GM12878 (cell line): ENCODE results near the gene CNTRL. TPM values are rescaled to one million over a fixed set of nuclear protein-coding genes. Genes with fewer than 3 reads are reported as not detected.
A peak's percentile ranks its signal among the peaks of the same experiment; 100 is the strongest.

Source experiments
- ATAC-seq: fragments of 200-7000 bp; cut with Tn5 transposase; 3 replicates; pipeline ENCODE4 v1.9.1; 2020; ENCODE audit warnings: mild to moderate bottlenecking, moderate library complexity
- BruUV-seq: library from RNA; stranded (reverse); fragments of 400-500 nt; replicated peaks from 2 replicates; lab custom pipeline; 2021; lab: Mats Ljungman, UMichigan
- CTCF ChIA-PET: fragments of 300-600 bp; sonication (Branson Sonifier 250); formaldehyde crosslinking; extraction: SDS; loops from one replicate; lab custom pipeline; 2021; ENCODE audit warnings: inconsistent platforms; lab: Yijun Ruan, JAX
- POLR2A ChIA-PET: fragments of 350-600 bp; formaldehyde crosslinking; extraction: SDS; loops from one replicate; lab custom pipeline; 2021; ENCODE audit warnings: inconsistent platforms; lab: Charles Lee
- RAD21 ChIA-PET: fragments of 300-600 bp; sonication (Branson Sonifier 250); formaldehyde crosslinking; loops from one replicate; lab custom pipeline; 2023; ENCODE audit warnings: antibody characterized with exemption; ENCODE audit not compliant: unreplicated experiment; lab: Charles Lee
- SMC1A ChIA-PET: fragments of 300-600 bp; sonication (Branson Sonifier 250); formaldehyde crosslinking; loops from one replicate; lab custom pipeline; 2023; ENCODE audit not compliant: unreplicated experiment, uncharacterized antibody; lab: Charles Lee
- DNase-seq: peaks from one replicate; pipeline ENCODE4 v3.0.0-alpha.2; 2011; ENCODE audit warnings: low read depth, low spot score
- FAIRE-seq: peaks from 3 replicates; lab custom pipeline; 2011; peaks lifted over from hg19 to GRCh38; lab: Jason Lieb, UNC
- H2AFZ ChIP-seq: 2 replicates; pipeline ENCODE4 v1.6.0; 2011; ENCODE audit warnings: low read depth, low read length, control low read depth; ENCODE audit not compliant: control insufficient read depth
- H3K27ac ChIP-seq: 2 replicates; pipeline ENCODE4 v1.5.1; 2011; ENCODE audit warnings: control low read depth; ENCODE audit not compliant: control insufficient read depth, insufficient read depth
- H3K27me3 ChIP-seq, 2 experiments: replicated peaks in 1 of 2; 2 replicates each; pipeline versions ENCODE4 v1.6.0 to v1.6.1; 2011; ENCODE audit warnings: low read length in 1 of 2; ENCODE audit not compliant: control insufficient read depth in 2 of 2, insufficient read depth in 2 of 2
- H3K36me3 ChIP-seq, 2 experiments: 2 replicates each; pipeline ENCODE4 v1.5.1; 2011; ENCODE audit warnings: low read length in 1 of 2; ENCODE audit not compliant: control insufficient read depth in 2 of 2, insufficient read depth in 2 of 2
- H3K4me1 ChIP-seq: 2 replicates; pipeline ENCODE4 v1.6.1; 2011; ENCODE audit warnings: mild to moderate bottlenecking, low read length, moderate library complexity, mixed read lengths; ENCODE audit not compliant: control insufficient read depth, insufficient read depth
- H3K4me2 ChIP-seq: 2 replicates; pipeline ENCODE4 v1.6.0; 2011; ENCODE audit warnings: control low read depth; ENCODE audit not compliant: control insufficient read depth, insufficient read depth
- H3K4me3 ChIP-seq: fragments of 200-600 bp; sonication (generic); 2 replicates; pipeline ENCODE4 v1.5.1; 2016
- H3K79me2 ChIP-seq: 2 replicates; pipeline ENCODE4 v1.6.0; 2011; ENCODE audit warnings: low read length; ENCODE audit not compliant: control insufficient read depth, insufficient read depth
- H3K9ac ChIP-seq: 2 replicates; pipeline ENCODE4 v1.8.0; 2011; ENCODE audit warnings: low read length, control low read depth, mixed read lengths; ENCODE audit not compliant: control insufficient read depth, insufficient read depth
- H3K9me3 ChIP-seq: replicated peaks from 3 replicates; pipeline ENCODE4 v1.5.1; 2011; ENCODE audit warnings: mild to moderate bottlenecking, low read length; ENCODE audit not compliant: control insufficient read depth, insufficient read depth
- H4K20me1 ChIP-seq: 2 replicates; pipeline ENCODE4 v1.6.0; 2011; ENCODE audit not compliant: control insufficient read depth, insufficient read depth
- ATF3 ChIP-seq: IDR thresholded peaks from 2 replicates; pipeline ENCODE4 v1.6.1; 2011; ENCODE audit warnings: low read depth, mild to moderate bottlenecking, low read length, moderate library complexity, borderline replicate concordance; ENCODE audit errors: extremely low read depth
- CBFB ChIP-seq: IDR thresholded peaks from 2 replicates; pipeline ENCODE4 v1.6.1; 2016; ENCODE audit warnings: antibody characterized with exemption, low read depth
- ESRRA ChIP-seq: IDR thresholded peaks from 2 replicates; pipeline ENCODE4 v1.6.1; 2012; ENCODE audit warnings: mild to moderate bottlenecking, low read length, improper control_type of control experiment
- HSF1 ChIP-seq: fragments of 150-350 bp; IDR thresholded peaks from 2 replicates; pipeline ENCODE4 v1.6.1; 2014; ENCODE audit warnings: mild to moderate bottlenecking, low read depth, low read length
- LARP7 ChIP-seq: fragments of 450-650 bp; IDR thresholded peaks from 2 replicates; pipeline ENCODE4 v1.6.1; 2017; ENCODE audit warnings: mild to moderate bottlenecking
- NBN ChIP-seq: fragments of 450-650 bp; IDR thresholded peaks from 2 replicates; pipeline ENCODE4 v1.6.1; 2016
- NFXL1 ChIP-seq: fragments of 450-650 bp; IDR thresholded peaks from 2 replicates; pipeline ENCODE4 v1.6.1; 2017; ENCODE audit warnings: antibody characterized with exemption, mild to moderate bottlenecking, borderline replicate concordance
- NKRF ChIP-seq: fragments of 450-650 bp; conservative IDR thresholded peaks from 2 replicates; pipeline ENCODE4 v1.6.1; 2017; ENCODE audit warnings: mild to moderate bottlenecking, moderate library complexity
- NR2C2 ChIP-seq: IDR thresholded peaks from 2 replicates; pipeline ENCODE4 v1.6.1; 2011; ENCODE audit warnings: borderline replicate concordance, low read depth; ENCODE audit not compliant: control insufficient read depth, insufficient read length
- REST ChIP-seq: IDR thresholded peaks from 2 replicates; pipeline ENCODE4 v1.6.1; 2012; ENCODE audit warnings: mild to moderate bottlenecking, low read depth, low read length
- USF2 ChIP-seq: IDR thresholded peaks from 2 replicates; pipeline ENCODE4 v1.6.1; 2011; ENCODE audit warnings: low read depth, low read length, improper control_type of control experiment, borderline replicate concordance
- ZNF622 ChIP-seq: fragments of 450-650 bp; IDR thresholded peaks from 2 replicates; pipeline ENCODE4 v1.6.1; 2017; ENCODE audit warnings: mild to moderate bottlenecking, inconsistent platforms
- WGBS: methylation state at CpG from one replicate; pipeline ENCODE4 v1.1.6; 2016; ENCODE audit warnings: low lambda C conversion rate; ENCODE audit not compliant: insufficient replicate concordance, insufficient coverage; ENCODE audit errors: missing lambda C conversion rate; 5-methylcytosine and 5-hydroxymethylcytosine counted together
- in situ Hi-C: fragments of 300-500 bp; cut with MboI; formaldehyde crosslinking; loops from 9 replicates; pipeline ENCODE4 v1.14.3; 2018; ENCODE audit warnings: mixed read lengths
- intact Hi-C: fragments of 100-400 bp; cut with micrococcal nuclease; formaldehyde crosslinking; loops from one replicate; pipeline ENCODE4 v1.14.2; 2022; ENCODE audit not compliant: unreplicated experiment
- polyA plus RNA-seq, 11 experiments: library from polyadenylated mRNA; depleted of rRNA in 4 of 11; unstranded in 6 of 11; stranded (reverse) in 5 of 11; fragments of >200 nt; fragmentation: Nextera tagmentation in 4 of 11; fragmentation: Illumina TruSeq in 1 of 11; extraction: Ambion mirVana in 4 of 11; extraction: Trizol in 1 of 11; gene quantifications; 1 replicate in 1 of 11; 2 replicates in 10 of 11; pipeline versions ENCODE4 v1.2.1 to v1.2.3, GENCODE V29; 2011 to 2016; ENCODE audit warnings: inconsistent platforms in 2 of 11, missing spikeins in 2 of 11, low read depth in 1 of 11
- total RNA-seq, 4 experiments: library from RNA; depleted of rRNA in 3 of 4; stranded (reverse); fragments of >200 nt in 3 of 4; fragmentation: Illumina TruSeq in 1 of 4; extraction: Trizol in 1 of 4; gene quantifications; 2 replicates each; pipeline versions ENCODE4 v1.2.1 to v1.2.3, GENCODE V29; 2013 to 2021

The CNTRL gene
- total and polyA plus RNA-seq, 10 of the 15 experiments (the other 5 are each of a cell fraction or from before 2014, with no cell fraction given) = 20.0 to 65.4 (median 38.8) TPM

- peaks cover 98% of the 10 kb centered on the region for H3K79me2 ChIP-seq
- intact Hi-C loops = loop anchor here (5.0 kb wide), 1 partner anchor 69 kb away; no protein-coding TSS in a partner anchor
- no peaks in the 10 kb centered on the region for H3K27me3 ChIP-seq
- no peaks in the 10 kb centered on the region; the same call in 1 of the 2 replicates for H4K20me1 ChIP-seq
- peaks cover 0 to 3% of the 10 kb centered on the region in 2 experiments; a peak in 1 of 4 replicates for H3K36me3 ChIP-seq
- no peak overlapping the region for H3K27ac ChIP-seq
- FAIRE-seq = no peak
- CTCF ChIA-PET = interaction anchor here (1.4 to 1.7 kb wide), 2 partner anchors 8 to 14 kb away, joined by 4 read pairs; no protein-coding TSS in a partner anchor
- whole genome bisulfite sequencing = 89% methylated on average over 2 of the region's 2 CpGs
- RAD21 ChIA-PET = no interaction called here
- POLR2A ChIA-PET = interaction anchor here (2.0 kb wide), 1 partner anchor 9 kb away, joined by 5 read pairs; no protein-coding TSS in a partner anchor
- H2AFZ ChIP-seq = no peak overlapping the region
- SMC1A ChIA-PET = interaction anchor here (0.8 to 0.9 kb wide), 2 partner anchors 27 to 30 kb away, joined by 3 read pairs; no protein-coding TSS in a partner anchor
- no peak overlapping the region for H3K9ac ChIP-seq
- no peak overlapping the region for H3K4me3 ChIP-seq
- no peak for DNase-seq
- TF ChIP-seq ZNF622 (no peak), LARP7 (no peak), NBN (no peak), ESRRA (no peak), ATF3 (no peak), CBFB (no peak), NFXL1 (no peak), REST (no peak), NKRF (no peak), NR2C2 (no peak), HSF1 (no peak), USF2 (no peak)
- peak; percentile 17 for ATAC-seq
- H3K4me1 ChIP-seq = peaks cover 4% of the 10 kb centered on the region
- BruUV-seq = no TSS peak
- H3K4me2 ChIP-seq = no peak overlapping the region; the same call in 1 of the 2 replicates
- in situ Hi-C loops = no loop called here
- no peaks in the 10 kb centered on the region for H3K9me3 ChIP-seq
Observed at GRCh38 chr9:121191235-121191634, 116.5 kb downstream of the CNTRL start.
